ENCODE measurements around the gene ARHGEF40. TPM values are rescaled to one million over a fixed set of nuclear protein-coding genes. Genes with fewer than 3 reads are reported as not detected.

ARHGEF40 gene
- total RNA-seq, 1 donor from 2014 or later = 65.8 TPM

DNA sequence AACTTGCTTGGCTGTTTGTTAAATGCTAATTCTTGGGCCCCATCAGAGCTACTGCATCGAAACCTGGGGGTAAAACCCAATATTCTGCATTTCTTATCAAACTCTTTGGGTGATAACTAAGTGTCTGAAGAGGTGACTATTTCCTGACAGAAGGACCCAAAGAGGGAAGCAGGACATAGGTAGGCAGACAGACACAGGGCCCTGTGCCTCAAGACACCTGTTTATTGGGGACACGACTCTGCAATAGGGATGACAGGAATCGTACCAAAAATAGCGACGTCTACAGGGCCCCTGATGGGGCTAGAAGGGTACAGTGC is 19.7 kb downstream of the ARHGEF40 start:
- Mint-ChIP-seq H3K36me3 (peaks cover 29% of the 10 kb centered on the region), H3K27me3 (no peaks in the 10 kb centered on the region), H3K27ac (no peak overlapping the region), H3K4me1 (ENCODE audit: unreplicated experiment) (peaks cover 29% of the 10 kb centered on the region), H3K9me3 (no peaks in the 10 kb centered on the region), H3K4me3 (no peak overlapping the region)
- TF ChIP-seq, protein P1, sequence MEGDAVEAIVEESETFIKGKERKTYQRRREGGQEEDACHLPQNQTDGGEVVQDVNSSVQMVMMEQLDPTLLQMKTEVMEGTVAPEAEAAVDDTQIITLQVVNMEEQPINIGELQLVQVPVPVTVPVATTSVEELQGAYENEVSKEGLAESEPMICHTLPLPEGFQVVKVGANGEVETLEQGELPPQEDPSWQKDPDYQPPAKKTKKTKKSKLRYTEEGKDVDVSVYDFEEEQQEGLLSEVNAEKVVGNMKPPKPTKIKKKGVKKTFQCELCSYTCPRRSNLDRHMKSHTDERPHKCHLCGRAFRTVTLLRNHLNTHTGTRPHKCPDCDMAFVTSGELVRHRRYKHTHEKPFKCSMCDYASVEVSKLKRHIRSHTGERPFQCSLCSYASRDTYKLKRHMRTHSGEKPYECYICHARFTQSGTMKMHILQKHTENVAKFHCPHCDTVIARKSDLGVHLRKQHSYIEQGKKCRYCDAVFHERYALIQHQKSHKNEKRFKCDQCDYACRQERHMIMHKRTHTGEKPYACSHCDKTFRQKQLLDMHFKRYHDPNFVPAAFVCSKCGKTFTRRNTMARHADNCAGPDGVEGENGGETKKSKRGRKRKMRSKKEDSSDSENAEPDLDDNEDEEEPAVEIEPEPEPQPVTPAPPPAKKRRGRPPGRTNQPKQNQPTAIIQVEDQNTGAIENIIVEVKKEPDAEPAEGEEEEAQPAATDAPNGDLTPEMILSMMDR (conservative IDR thresholded peaks at IDR 0.05) = no peak
- DNase-seq (ENCODE audit: extremely low spot score, unreplicated experiment) = no peak

DNA sequence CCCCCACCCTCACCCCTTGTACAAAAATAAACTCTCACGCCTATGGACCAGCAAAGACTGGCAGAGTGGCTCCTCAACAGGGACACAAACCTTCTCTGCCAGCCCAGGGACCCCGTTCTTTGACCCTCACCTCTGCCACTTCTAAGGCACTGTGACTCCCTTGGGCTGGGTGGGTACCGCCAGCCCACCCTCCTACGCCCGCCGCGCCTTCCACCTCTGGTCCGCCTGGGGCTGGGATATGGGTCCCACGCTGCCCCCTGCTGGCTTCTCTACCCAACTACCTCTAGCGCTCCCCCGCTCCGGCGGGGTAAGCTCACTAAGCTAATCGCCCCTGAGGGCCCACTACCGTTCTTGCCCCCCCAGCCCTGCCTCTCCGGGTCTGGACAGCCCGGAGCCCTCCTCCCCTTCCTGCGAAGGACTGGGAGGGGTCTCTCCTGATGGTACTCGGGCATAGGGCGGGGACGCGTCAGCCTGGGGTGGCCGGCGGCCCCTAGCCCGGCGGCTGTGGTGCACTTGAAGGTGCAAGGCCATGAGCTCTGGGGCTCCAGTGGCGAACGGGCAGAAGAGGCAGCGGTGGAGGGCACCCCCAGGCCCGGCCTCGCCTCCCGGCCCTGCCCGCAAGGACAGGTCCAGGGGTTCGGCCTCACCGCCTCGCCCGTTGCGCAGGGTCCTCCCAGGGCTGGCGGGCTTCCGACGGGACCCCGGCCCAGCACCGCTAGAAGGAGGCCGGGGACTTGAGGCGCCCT is 20.3 kb downstream of the ARHGEF40 start:
- no peak overlapping the region for H3K27ac Mint-ChIP-seq
- no peak for DNase-seq (ENCODE audit: extremely low spot score, unreplicated experiment)
- TF ChIP-seq, protein P1 (conservative IDR thresholded peaks at IDR 0.05) = peak; percentile 73
- H3K36me3 Mint-ChIP-seq = peaks cover 27% of the 10 kb centered on the region
- no peaks in the 10 kb centered on the region for H3K27me3 Mint-ChIP-seq
- no peak overlapping the region for H3K4me3 Mint-ChIP-seq
- H3K9me3 Mint-ChIP-seq = no peaks in the 10 kb centered on the region
- peaks cover 35% of the 10 kb centered on the region for H3K4me1 Mint-ChIP-seq (ENCODE audit: unreplicated experiment)

GRCh38 chr14:21090940-21091663 is 21.0 kb downstream of the ARHGEF40 start:
- no peak overlapping the region for H3K4me3 Mint-ChIP-seq
- DNase-seq (ENCODE audit: extremely low spot score, unreplicated experiment) = no peak
- no peak overlapping the region for H3K27ac Mint-ChIP-seq
- H3K9me3 Mint-ChIP-seq = no peaks in the 10 kb centered on the region
- H3K4me1 Mint-ChIP-seq (ENCODE audit: unreplicated experiment) = peaks cover 41% of the 10 kb centered on the region
- TF ChIP-seq, protein P1 (conservative IDR thresholded peaks at IDR 0.05) = no peak
- H3K36me3 Mint-ChIP-seq = peaks cover 27% of the 10 kb centered on the region
- no peaks in the 10 kb centered on the region for H3K27me3 Mint-ChIP-seq

- H3K27ac Mint-ChIP-seq = no peak overlapping the region
- no peak overlapping the region for H3K4me3 Mint-ChIP-seq
- peaks cover 22% of the 10 kb centered on the region for H3K36me3 Mint-ChIP-seq
- no peaks in the 10 kb centered on the region for H3K27me3 Mint-ChIP-seq
- H3K9me3 Mint-ChIP-seq = no peaks in the 10 kb centered on the region
- DNase-seq (ENCODE audit: extremely low spot score, unreplicated experiment) = no peak
- H3K4me1 Mint-ChIP-seq (ENCODE audit: unreplicated experiment) = peaks cover 38% of the 10 kb centered on the region
- TF ChIP-seq, protein P1 (conservative IDR thresholded peaks at IDR 0.05) = no peak
These were observed 21.7 kb downstream of the ARHGEF40 start for GRCh38 chr14:21091821-21092272.

- Mint-ChIP-seq H3K27ac (no peak overlapping the region), H3K36me3 (peaks cover 19% of the 10 kb centered on the region), H3K4me3 (no peak overlapping the region), H3K4me1 (ENCODE audit: unreplicated experiment) (peaks cover 41% of the 10 kb centered on the region), H3K9me3 (no peaks in the 10 kb centered on the region), H3K27me3 (no peaks in the 10 kb centered on the region)
- TF ChIP-seq, protein P1 (conservative IDR thresholded peaks at IDR 0.05) = peak; percentile 98
- DNase-seq (ENCODE audit: extremely low spot score, unreplicated experiment) = peak; percentile 85
These were observed 22.3 kb downstream of the ARHGEF40 start for GRCh38 chr14:21092273-21093011.
